Activated naive CD4-positive, alpha-beta T cell treated with anti-CD3 and anti-CD28 coated beads, Interleukin-2, amount 50 U/mL, for 16 hours (primary cell): ENCODE measurements around the gene CD99.
"Not testable (repeated sequence)": the region's sequence is repeated elsewhere in the genome, so short reads cannot be mapped to it uniquely, and the experiment has no call there.

Source experiments
- DNase-seq: peaks from one replicate; pipeline ENCODE4 v3.0.0-alpha.2; 2020

The CD99 gene

GRCh38 chrX:2690856-2691542 is at the start of gene CD99:
Gene CD99, plus strand, starts transcription at chrX:2691295. Its CDS starts 66 bp downstream, at chrX:2691361.
- peak; percentile 90 for DNase-seq

GRCh38 chrX:2642146-2642545 is 48.9 kb upstream of the CD99 start:
- no peak for DNase-seq

- DNase-seq = no peak
Observed at GRCh38 chrX:2642791-2643190, 48.3 kb upstream of the CD99 start.

GRCh38 chrX:2643880-2644279 is 47.2 kb upstream of the CD99 start:
- DNase-seq = no peak

GRCh38 chrX:2645563-2645962 is 45.5 kb upstream of the CD99 start:
- DNase-seq = no peak

GRCh38 chrX:2647627-2648026 is 43.5 kb upstream of the CD99 start:
- DNase-seq = peak; percentile 21

- DNase-seq = no peak
Observed at GRCh38 chrX:2650037-2650436, 41.1 kb upstream of the CD99 start.

- no peak for DNase-seq
Observed at GRCh38 chrX:2650865-2651264, 40.2 kb upstream of the CD99 start.

GRCh38 chrX:2652106-2652505 is 39.0 kb upstream of the CD99 start:
- no peak for DNase-seq

GRCh38 chrX:2654436-2655340 is 36.4 kb upstream of the CD99 start:
- DNase-seq = no peak

GRCh38 chrX:2656257-2656836 is 34.7 kb upstream of the CD99 start:
- DNase-seq = no peak

- DNase-seq = no peak
Observed at GRCh38 chrX:2657532-2658113, 33.5 kb upstream of the CD99 start.

GRCh38 chrX:2658585-2659292 is 32.4 kb upstream of the CD99 start:
- no peak for DNase-seq

GRCh38 chrX:2662586-2662985 is 28.5 kb upstream of the CD99 start:
- no peak for DNase-seq

- no peak for DNase-seq
Observed at GRCh38 chrX:2664502-2664901, 26.6 kb upstream of the CD99 start.

- DNase-seq = no peak
Observed at GRCh38 chrX:2665387-2666304, 25.4 kb upstream of the CD99 start.

- no peak for DNase-seq
Observed at GRCh38 chrX:2666491-2666890, 24.6 kb upstream of the CD99 start.

- no peak for DNase-seq
Observed at GRCh38 chrX:2670978-2671377, 20.1 kb upstream of the CD99 start.

- DNase-seq = no peak
Observed at GRCh38 chrX:2672084-2672483, 19.0 kb upstream of the CD99 start.

- DNase-seq = no peak
Observed at GRCh38 chrX:2673611-2674010, 17.5 kb upstream of the CD99 start.

GRCh38 chrX:2675657-2676200 is 15.4 kb upstream of the CD99 start:
- DNase-seq = not testable (repeated sequence)
